Smooth muscle cell (in vitro differentiated cells): ENCODE data around the gene TBX2. TPM values are rescaled to one million over a fixed set of nuclear protein-coding genes. Genes with fewer than 3 reads are reported as not detected.
"Not testable (repeated sequence)": the region's sequence is repeated elsewhere in the genome, so short reads cannot be mapped to it uniquely, and the experiment has no call there.

Source experiments
- DNase-seq: peaks from one replicate; lab custom pipeline; 2025; ENCODE audit not compliant: unreplicated experiment; lab: John Stamatoyannopoulos, UW
- H2AFZ ChIP-seq: fragments of 200-600 bp; sonication (generic); 2 replicates; pipeline ENCODE4 v1.6.0; 2016; ENCODE audit warnings: antibody characterized with exemption, low read depth, mild to moderate bottlenecking
- H3F3A ChIP-seq: fragments of 200-600 bp; sonication (generic); 2 replicates; pipeline ENCODE4 v1.6.0; 2017; ENCODE audit warnings: antibody characterized with exemption, low read depth
- H3K27ac ChIP-seq: fragments of 200-600 bp; sonication (generic); 2 replicates; pipeline ENCODE4 v1.5.1; 2016; ENCODE audit warnings: low read depth, mild to moderate bottlenecking
- H3K27me3 ChIP-seq: fragments of 200-600 bp; sonication (generic); 2 replicates; pipeline ENCODE4 v1.6.1; 2016; ENCODE audit warnings: low read depth, mild to moderate bottlenecking
- H3K36me3 ChIP-seq: fragments of 200-600 bp; sonication (generic); 2 replicates; pipeline ENCODE4 v1.5.1; 2016; ENCODE audit warnings: low read depth
- H3K4me1 ChIP-seq: fragments of 200-600 bp; sonication (generic); 2 replicates; pipeline ENCODE4 v1.5.1; 2016; ENCODE audit warnings: low read depth
- H3K4me2 ChIP-seq: fragments of 200-600 bp; sonication (generic); 2 replicates; pipeline ENCODE4 v1.6.0; 2016; ENCODE audit warnings: mild to moderate bottlenecking
- H3K4me3 ChIP-seq: fragments of 200-600 bp; sonication (generic); 2 replicates; pipeline ENCODE4 v1.5.1; 2016; ENCODE audit warnings: mild to moderate bottlenecking
- H3K79me2 ChIP-seq: fragments of 200-600 bp; sonication (generic); 2 replicates; pipeline ENCODE4 v1.6.0; 2016; ENCODE audit warnings: low read depth, mild to moderate bottlenecking
- H3K9ac ChIP-seq: fragments of 200-600 bp; sonication (generic); 2 replicates; pipeline ENCODE4 v1.6.0; 2016; ENCODE audit warnings: low read depth
- H3K9me3 ChIP-seq: fragments of 200-600 bp; sonication (generic); replicated peaks from 2 replicates; pipeline ENCODE4 v1.5.1; 2016; ENCODE audit warnings: low read depth
- H4K20me1 ChIP-seq: fragments of 200-600 bp; sonication (generic); 2 replicates; pipeline ENCODE4 v1.6.0; 2016; ENCODE audit warnings: low read depth
- WGBS: methylation state at CpG from one replicate; pipeline ENCODE4 v1.1.7; 2016; ENCODE audit warnings: low lambda C conversion rate; 5-methylcytosine and 5-hydroxymethylcytosine counted together
- polyA plus RNA-seq: library from polyadenylated mRNA; unstranded; fragments of >200 nt; fragmentation: Nextera tagmentation; extraction: Ambion mirVana; gene quantifications from 2 replicates; pipeline ENCODE4 v1.2.1, GENCODE V29; 2016
- total RNA-seq: library from RNA; depleted of rRNA; stranded (reverse); fragments of >200 nt; gene quantifications from 2 replicates; pipeline ENCODE4 v1.2.3, GENCODE V29; 2014
- TF ChIP-seq, protein P1 (sequence below): fragments of 200-600 bp; sonication (generic); IDR thresholded peaks from 2 replicates; pipeline ENCODE4 v1.5.1; 2017; ENCODE audit warnings: borderline replicate concordance, mild to moderate bottlenecking, antibody characterized with exemption; ENCODE audit not compliant: insufficient read depth, poor library complexity, severe bottlenecking

TBX2 gene
- total and polyA plus RNA-seq, 2 experiments from 2014 or later = 46.7 to 146 TPM

DNA sequence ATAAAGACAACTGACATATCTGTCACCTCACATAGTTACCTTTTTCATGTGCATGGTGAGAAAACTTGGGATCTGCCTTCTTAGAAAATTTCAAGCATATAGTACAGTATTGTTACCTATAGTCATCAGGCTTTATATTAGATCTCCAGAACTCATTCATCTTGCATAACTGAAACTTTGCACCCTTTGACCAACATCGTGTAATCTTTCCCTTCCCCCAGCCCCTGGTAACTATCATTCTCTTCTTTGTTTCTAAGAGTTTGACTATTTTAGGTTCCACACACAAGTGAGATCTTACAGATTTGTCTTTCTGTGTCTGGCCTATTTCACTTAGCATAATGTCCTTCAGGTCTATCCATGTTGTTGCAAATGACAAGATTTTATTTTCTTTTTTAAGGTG lies 29.6 kb downstream of the TBX2 start:
- TF ChIP-seq, protein P1, sequence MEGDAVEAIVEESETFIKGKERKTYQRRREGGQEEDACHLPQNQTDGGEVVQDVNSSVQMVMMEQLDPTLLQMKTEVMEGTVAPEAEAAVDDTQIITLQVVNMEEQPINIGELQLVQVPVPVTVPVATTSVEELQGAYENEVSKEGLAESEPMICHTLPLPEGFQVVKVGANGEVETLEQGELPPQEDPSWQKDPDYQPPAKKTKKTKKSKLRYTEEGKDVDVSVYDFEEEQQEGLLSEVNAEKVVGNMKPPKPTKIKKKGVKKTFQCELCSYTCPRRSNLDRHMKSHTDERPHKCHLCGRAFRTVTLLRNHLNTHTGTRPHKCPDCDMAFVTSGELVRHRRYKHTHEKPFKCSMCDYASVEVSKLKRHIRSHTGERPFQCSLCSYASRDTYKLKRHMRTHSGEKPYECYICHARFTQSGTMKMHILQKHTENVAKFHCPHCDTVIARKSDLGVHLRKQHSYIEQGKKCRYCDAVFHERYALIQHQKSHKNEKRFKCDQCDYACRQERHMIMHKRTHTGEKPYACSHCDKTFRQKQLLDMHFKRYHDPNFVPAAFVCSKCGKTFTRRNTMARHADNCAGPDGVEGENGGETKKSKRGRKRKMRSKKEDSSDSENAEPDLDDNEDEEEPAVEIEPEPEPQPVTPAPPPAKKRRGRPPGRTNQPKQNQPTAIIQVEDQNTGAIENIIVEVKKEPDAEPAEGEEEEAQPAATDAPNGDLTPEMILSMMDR = no peak
- no peaks in the 10 kb centered on the region for H3K27me3 ChIP-seq
- H3K79me2 ChIP-seq = no peaks in the 10 kb centered on the region
- H3K9ac ChIP-seq = no peak overlapping the region
- no peak overlapping the region for H3K27ac ChIP-seq
- no peaks in the 10 kb centered on the region for H3K36me3 ChIP-seq
- no peak overlapping the region for H3K4me2 ChIP-seq
- no peak overlapping the region for H3K4me3 ChIP-seq
- WGBS = 83% methylated on average over 1 of the region's 1 CpG
- H4K20me1 ChIP-seq = no peaks in the 10 kb centered on the region
- DNase-seq = no peak
- H3K9me3 ChIP-seq = no peaks in the 10 kb centered on the region
- no peaks in the 10 kb centered on the region for H3F3A ChIP-seq
- no peaks in the 10 kb centered on the region for H3K4me1 ChIP-seq
- H2AFZ ChIP-seq = no peak overlapping the region

DNA sequence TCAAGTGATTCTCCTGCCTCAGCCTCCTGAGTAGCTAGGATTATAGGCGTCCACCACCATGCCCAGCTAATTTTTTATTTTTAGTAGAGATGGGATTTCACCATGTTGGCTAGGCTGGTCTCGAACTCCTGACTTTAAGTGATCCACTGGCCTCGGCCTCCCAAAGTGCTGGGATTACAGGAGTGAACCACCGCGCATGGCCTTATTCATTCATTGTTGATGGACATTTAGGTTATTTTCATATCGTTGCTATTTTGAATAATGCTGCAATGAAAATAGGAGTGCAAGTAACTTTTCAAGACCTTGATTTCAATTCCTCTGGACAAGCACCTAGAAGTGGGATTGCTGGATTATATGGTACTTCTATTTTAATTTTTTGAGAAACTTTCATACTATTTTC lies 30.2 kb downstream of the TBX2 start:
- 97% methylated on average over 6 of the region's 6 CpGs for WGBS
- H3K27me3 ChIP-seq, H3K79me2 ChIP-seq: not testable (repeated sequence)

GRCh38 chr17:61431594-61432311 lies 32.1 kb downstream of the TBX2 start:
- 84% methylated on average over 4 of the region's 4 CpGs for WGBS
- no peak for DNase-seq
- H3K4me2 ChIP-seq = no peak overlapping the region

More for the DNA sequence above, 30.2 kb downstream of the TBX2 start:
- not testable (repeated sequence) for H3K4me1 ChIP-seq, H3K9me3 ChIP-seq, H3K4me2 ChIP-seq, H3K27ac ChIP-seq, H3K36me3 ChIP-seq, H3F3A ChIP-seq, DNase-seq, H2AFZ ChIP-seq, H3K9ac ChIP-seq, H4K20me1 ChIP-seq, H3K4me3 ChIP-seq

GRCh38 chr17:61436273-61436672 lies 36.6 kb downstream of the TBX2 start:
- peaks cover 5% of the 10 kb centered on the region for H3K9me3 ChIP-seq
- no peaks in the 10 kb centered on the region for H3K27me3 ChIP-seq
- H3K4me2 ChIP-seq = no peak overlapping the region
- DNase-seq = no peak
- H2AFZ ChIP-seq = no peak overlapping the region
- H3K36me3 ChIP-seq = peaks cover 3% of the 10 kb centered on the region
- no peaks in the 10 kb centered on the region for H3K4me1 ChIP-seq
- no peak overlapping the region for H3K27ac ChIP-seq
- H3K9ac ChIP-seq = no peak overlapping the region
- no peaks in the 10 kb centered on the region for H3F3A ChIP-seq
- no peaks in the 10 kb centered on the region for H3K79me2 ChIP-seq
- TF ChIP-seq, protein P1 = no peak
- H4K20me1 ChIP-seq = no peaks in the 10 kb centered on the region
- no peak overlapping the region for H3K4me3 ChIP-seq

More at GRCh38 chr17:61431594-61432311, 32.1 kb downstream of the TBX2 start:
- peaks cover 5% of the 10 kb centered on the region for H3K9me3 ChIP-seq
- TF ChIP-seq, protein P1 = no peak
- no peaks in the 10 kb centered on the region for H3F3A ChIP-seq
- no peak overlapping the region for H2AFZ ChIP-seq
- no peaks in the 10 kb centered on the region for H4K20me1 ChIP-seq
- no peak overlapping the region for H3K27ac ChIP-seq
- H3K79me2 ChIP-seq = no peaks in the 10 kb centered on the region
- no peaks in the 10 kb centered on the region for H3K27me3 ChIP-seq
- H3K9ac ChIP-seq = no peak overlapping the region
- no peak overlapping the region for H3K4me3 ChIP-seq
- no peaks in the 10 kb centered on the region for H3K4me1 ChIP-seq
- peaks cover 3% of the 10 kb centered on the region for H3K36me3 ChIP-seq
